ACC112 (cell line): ENCODE results near the gene RGS3.

ENCODE experiments used
- H2AFZ ChIP-seq: fragments of 200-600 bp; sonication (generic); one replicate; pipeline ENCODE4 v1.6.0; 2017; ENCODE audit warnings: antibody characterized with exemption, low read length; ENCODE audit not compliant: unreplicated experiment
- H3K27ac ChIP-seq: fragments of 200-600 bp; sonication (generic); 2 replicates; pipeline ENCODE4 v1.5.1; 2014; ENCODE audit warnings: low read depth, mild to moderate bottlenecking, antibody characterized with exemption, low read length, moderate library complexity
- H3K27me3 ChIP-seq: fragments of 200-600 bp; sonication (generic); 2 replicates; pipeline ENCODE4 v1.6.1; 2014; ENCODE audit warnings: mild to moderate bottlenecking, antibody characterized with exemption, low read length, moderate library complexity, mixed read lengths; ENCODE audit not compliant: insufficient read depth
- H3K36me3 ChIP-seq: fragments of 200-600 bp; sonication (generic); 2 replicates; pipeline ENCODE4 v1.6.1; 2016; ENCODE audit warnings: mild to moderate bottlenecking, antibody characterized with exemption, low read length, moderate library complexity, mixed read lengths; ENCODE audit not compliant: insufficient read depth
- H3K4me1 ChIP-seq: fragments of 200-600 bp; sonication (generic); one replicate; pipeline ENCODE4 v1.6.1; 2016; ENCODE audit warnings: low read length, mixed read lengths; ENCODE audit not compliant: insufficient read depth, unreplicated experiment, control insufficient read depth
- H3K4me3 ChIP-seq: fragments of 200-600 bp; sonication (generic); 2 replicates; pipeline ENCODE4 v1.5.1; 2014; ENCODE audit warnings: mild to moderate bottlenecking, low read depth, low read length
- H3K79me2 ChIP-seq: fragments of 200-600 bp; sonication (generic); one replicate; pipeline ENCODE4 v1.6.0; 2016; ENCODE audit warnings: low read length; ENCODE audit not compliant: control insufficient read depth, unreplicated experiment, insufficient read depth

RGS3 gene

DNA sequence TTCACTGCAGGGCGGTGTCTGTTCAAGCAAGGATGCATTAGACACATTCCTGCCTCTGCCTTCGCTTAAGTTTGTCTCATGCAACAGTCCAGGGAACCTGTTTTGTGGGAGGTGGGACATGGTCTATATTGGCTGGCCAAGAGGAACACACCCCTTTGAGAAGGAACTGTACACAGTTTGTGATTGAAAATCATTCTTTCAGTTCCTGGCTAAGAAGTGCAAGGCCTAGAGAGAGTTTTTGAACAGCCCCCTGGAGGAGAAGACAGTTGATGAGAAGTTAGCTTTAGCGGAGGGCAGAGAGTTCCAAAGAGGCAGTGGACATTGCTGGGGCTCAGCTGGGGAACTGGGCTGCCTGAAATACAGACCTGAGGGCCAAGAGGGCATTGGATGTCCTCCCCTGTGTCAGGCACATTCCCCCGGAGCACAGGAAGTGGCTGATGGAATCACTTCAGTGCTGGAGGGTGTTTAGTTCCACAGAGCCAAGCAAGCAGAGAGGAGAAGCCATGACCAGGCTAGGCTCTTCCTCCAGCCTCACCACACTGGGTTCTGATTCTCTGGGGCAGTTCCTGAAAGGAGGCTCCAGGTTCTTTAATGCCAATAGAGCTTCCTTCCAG is 66.6 kb downstream of the RGS3 start:
- H3K27me3 ChIP-seq: peaks cover 34% of the 10 kb centered on the region
- H2AFZ ChIP-seq: no peak overlapping the region
- H3K36me3 ChIP-seq: no peaks in the 10 kb centered on the region
- no peaks in the 10 kb centered on the region for H3K79me2 ChIP-seq
- H3K27ac ChIP-seq: no peak overlapping the region
- H3K4me1 ChIP-seq: no peaks in the 10 kb centered on the region
- H3K4me3 ChIP-seq: no peak overlapping the region

DNA sequence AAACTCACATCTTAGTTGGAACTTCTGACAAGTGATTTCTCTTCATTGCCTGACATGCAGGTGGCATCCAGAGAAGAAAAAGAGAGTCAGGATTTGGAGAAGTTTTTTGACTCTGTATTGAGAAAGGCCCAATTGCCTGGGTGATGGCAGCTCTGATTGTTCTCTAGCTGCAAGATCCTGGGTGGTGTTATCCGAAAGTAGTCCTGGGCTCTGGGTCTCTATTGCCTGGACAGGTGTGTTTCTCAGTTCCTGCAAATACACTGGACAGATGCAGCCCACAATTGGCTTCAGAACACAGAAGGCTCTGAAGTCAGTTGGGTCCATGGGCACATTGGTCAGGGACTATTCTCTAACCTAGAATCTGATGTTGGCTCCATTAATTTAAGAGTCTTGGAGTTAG is 67.4 kb downstream of the RGS3 start:
- Histone ChIP-seq H2AFZ (no peak overlapping the region), H3K4me3 (no peak overlapping the region), H3K79me2 (no peaks in the 10 kb centered on the region), H3K27ac (no peak overlapping the region), H3K36me3 (no peaks in the 10 kb centered on the region), H3K4me1 (no peaks in the 10 kb centered on the region), H3K27me3 (peaks cover 34% of the 10 kb centered on the region)

DNA sequence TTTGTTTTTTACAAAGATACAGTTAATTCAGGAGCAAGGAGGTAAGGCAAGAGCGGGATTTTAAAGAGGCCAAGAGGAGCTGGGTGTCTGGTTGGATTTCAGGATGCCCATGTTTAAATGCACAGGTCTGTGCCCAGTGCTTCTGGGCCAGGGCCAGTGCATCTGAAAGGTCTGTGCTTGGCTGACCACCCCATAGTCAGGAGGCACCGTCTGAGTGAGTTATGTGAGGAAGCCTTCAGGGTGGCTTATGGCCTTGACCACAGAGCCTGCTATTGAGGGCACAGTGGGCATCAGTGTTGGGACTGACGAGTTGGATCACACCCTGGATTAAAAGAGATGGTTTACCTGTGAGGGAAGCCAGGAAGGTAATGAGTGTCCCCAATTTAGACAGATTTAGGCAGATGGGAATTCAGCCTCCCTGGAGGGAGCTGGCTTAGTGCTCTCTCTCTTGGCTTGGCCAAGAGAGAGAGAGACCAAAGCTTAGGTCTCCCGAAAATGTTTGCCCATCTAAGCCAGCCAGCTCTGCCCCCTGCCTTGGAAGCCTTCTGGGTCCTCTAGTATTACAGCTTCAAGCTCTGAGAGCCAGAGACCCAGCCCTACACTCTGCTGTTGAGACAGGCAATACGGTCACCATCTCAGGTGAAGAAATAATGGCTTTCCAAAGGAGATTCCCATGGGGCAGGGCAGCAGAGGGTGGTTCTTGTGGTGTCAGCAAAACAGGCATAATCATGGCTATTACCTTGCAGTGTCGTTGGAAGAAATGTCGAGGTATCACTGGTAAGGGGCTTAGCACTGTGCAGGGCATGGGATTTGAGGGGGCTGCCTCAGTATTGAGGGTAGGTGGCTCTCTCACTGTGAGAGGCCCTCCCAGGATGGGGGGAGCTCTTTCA is 68.6 kb downstream of the RGS3 start:
- Histone ChIP-seq H3K27me3 (peaks cover 34% of the 10 kb centered on the region), H3K36me3 (no peaks in the 10 kb centered on the region), H3K4me1 (no peaks in the 10 kb centered on the region), H3K4me3 (no peak overlapping the region), H3K27ac (no peak overlapping the region), H3K79me2 (no peaks in the 10 kb centered on the region), H2AFZ (no peak overlapping the region)

DNA sequence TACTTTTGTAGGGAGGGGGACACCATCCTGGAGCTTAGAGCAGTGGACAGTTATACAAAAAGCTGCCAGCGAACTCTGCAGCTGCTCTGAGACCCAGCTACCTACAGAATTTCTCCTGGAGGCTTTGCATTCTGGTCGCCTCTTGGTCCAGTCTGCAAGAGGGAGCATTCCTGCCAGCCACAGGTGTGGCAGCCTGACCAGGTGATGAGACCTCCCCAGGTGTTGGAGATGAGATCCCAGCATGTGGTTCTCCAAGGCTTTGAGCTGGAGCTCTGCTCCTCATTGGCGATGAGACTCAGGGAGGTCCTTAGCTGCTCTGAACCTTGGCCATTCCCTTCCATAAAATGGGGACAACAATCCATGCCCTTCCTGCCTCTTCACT is 69.3 kb downstream of the RGS3 start:
- Histone ChIP-seq H3K27ac (no peak overlapping the region), H2AFZ (no peak overlapping the region), H3K27me3 (peaks cover 28% of the 10 kb centered on the region), H3K4me3 (no peak overlapping the region), H3K4me1 (no peaks in the 10 kb centered on the region), H3K79me2 (no peaks in the 10 kb centered on the region), H3K36me3 (no peaks in the 10 kb centered on the region)

DNA sequence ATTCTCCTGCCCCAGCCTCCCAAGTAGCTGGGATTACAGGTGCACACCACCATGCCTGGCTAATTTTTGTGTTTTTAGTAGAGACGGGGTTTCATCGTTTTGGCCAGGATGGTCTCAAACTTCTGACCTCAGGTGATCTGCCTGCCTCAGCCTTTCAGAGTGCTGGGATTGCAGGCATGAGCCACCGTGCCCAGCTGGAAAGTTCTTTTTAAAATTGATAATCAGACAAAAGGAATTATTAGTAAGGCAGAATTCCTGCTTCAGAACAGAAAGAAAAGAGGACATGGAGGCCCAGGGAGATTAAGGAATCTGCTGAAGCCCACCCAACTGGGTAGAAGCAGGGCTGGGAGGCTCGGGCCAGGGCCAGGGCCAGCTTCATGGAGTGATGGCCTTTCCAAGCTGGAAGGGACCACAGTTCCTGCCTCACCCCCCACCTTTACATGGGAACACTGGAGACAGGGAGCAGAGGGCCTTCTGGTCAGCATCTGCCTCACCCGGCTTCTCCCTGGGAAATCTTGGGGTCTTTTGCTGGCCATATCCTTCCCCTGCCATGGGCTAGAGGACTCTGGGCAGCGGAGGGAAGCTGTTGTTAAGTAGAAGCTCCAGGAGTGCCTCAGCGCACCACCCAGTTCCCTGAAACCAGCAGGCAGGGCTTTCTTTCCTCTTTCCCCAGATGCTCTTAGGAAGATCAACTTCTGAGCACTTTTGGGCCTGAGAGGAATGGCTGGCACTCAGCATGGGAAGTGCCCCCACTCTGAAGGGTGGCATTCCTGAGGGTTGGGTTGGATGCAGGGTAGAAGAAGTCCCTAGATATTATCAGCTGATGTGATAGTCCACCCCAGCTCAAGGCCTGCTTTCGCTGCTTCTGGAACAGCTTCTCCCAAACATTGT is 70.1 kb downstream of the RGS3 start:
- Histone ChIP-seq H3K79me2 (no peaks in the 10 kb centered on the region), H3K4me3 (no peak overlapping the region), H3K27me3 (peaks cover 26% of the 10 kb centered on the region), H2AFZ (no peak overlapping the region), H3K27ac (no peak overlapping the region), H3K4me1 (no peaks in the 10 kb centered on the region), H3K36me3 (no peaks in the 10 kb centered on the region)

DNA sequence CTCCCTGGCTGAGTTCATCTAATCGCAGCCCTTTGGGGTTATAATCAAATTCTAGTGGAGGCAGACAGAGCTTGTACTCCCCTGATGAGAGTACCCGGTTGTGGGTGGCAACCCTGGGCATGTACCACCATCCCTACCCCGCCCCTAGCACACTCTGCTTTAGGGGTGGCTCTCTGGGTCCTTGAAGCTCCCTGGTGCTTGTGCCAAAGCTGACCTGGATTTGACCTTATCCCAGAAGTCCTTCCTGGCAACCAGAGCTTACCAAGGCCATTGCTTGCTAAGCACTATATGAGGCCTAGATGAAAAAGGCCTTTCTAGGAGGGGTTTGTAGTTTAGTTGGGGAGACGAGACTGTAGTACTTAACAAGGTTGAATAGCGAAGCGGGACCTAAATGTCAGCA is 72.2 kb downstream of the RGS3 start:
- H3K27me3 ChIP-seq: peaks cover 13% of the 10 kb centered on the region
- no peaks in the 10 kb centered on the region for H3K36me3 ChIP-seq
- H2AFZ ChIP-seq: no peak overlapping the region
- H3K4me3 ChIP-seq: no peak overlapping the region
- H3K27ac ChIP-seq: no peak overlapping the region
- H3K4me1 ChIP-seq: no peaks in the 10 kb centered on the region
- no peaks in the 10 kb centered on the region for H3K79me2 ChIP-seq

DNA sequence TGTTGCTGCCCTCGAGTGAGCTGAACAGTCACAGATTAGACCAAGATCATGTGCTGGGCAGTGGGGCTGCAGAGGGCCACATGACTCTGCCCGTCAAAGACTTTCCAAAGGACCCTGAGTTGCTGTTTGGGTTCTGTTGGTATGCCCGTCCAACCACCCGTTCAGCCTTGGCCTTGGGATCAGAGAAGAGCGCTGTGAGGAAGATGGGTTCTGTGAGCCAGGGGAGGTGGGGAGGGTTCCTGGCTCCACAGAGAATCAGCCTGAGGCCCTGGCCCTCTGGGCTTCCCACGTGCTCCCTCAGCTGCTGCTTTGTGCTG is 72.6 kb downstream of the RGS3 start:
- H3K4me1 ChIP-seq: no peaks in the 10 kb centered on the region
- no peaks in the 10 kb centered on the region for H3K79me2 ChIP-seq
- peaks cover 12% of the 10 kb centered on the region for H3K27me3 ChIP-seq
- no peaks in the 10 kb centered on the region for H3K36me3 ChIP-seq
- no peak overlapping the region for H2AFZ ChIP-seq
- no peak overlapping the region for H3K4me3 ChIP-seq
- no peak overlapping the region for H3K27ac ChIP-seq

DNA sequence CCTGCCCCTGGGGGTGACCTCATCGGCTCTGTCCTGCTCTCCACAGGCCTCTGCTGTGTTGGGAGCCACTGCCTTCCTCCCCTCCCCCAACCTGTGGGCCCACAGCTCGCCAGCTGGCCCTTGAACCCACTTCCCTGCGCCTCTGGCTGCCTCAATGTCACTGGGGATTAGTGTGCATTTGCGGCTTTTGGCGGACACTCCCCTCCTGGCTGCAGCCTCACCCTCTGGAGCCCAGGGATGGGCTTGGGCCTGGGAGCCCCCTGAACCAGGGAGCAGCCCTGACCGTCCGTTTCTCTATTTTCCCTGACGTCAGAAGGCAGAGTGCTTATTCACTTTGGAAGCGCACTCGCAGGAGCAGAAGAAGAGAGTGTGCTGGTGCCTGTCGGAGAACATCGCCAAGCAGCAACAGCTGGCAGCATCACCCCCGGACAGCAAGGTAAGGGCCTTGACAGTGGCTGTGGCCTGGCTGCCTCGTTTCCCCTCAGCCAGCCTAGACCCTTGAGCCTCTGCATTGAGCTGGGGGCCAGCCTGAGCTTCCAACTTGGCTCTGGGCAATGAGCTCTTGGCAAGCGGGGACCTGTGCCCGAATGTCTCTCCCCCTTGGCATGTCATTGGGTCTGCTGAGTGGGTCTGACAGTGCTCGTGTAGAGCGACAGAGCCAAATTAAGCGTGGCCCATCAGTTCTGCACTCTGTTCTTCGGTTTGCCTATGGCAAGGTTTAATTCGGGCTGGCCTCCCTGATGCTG is 73.1 kb downstream of the RGS3 start:
- Histone ChIP-seq H2AFZ (no peak overlapping the region), H3K79me2 (no peaks in the 10 kb centered on the region), H3K4me1 (no peaks in the 10 kb centered on the region), H3K27ac (no peak overlapping the region), H3K4me3 (no peak overlapping the region), H3K27me3 (peaks cover 7% of the 10 kb centered on the region), H3K36me3 (no peaks in the 10 kb centered on the region)

DNA sequence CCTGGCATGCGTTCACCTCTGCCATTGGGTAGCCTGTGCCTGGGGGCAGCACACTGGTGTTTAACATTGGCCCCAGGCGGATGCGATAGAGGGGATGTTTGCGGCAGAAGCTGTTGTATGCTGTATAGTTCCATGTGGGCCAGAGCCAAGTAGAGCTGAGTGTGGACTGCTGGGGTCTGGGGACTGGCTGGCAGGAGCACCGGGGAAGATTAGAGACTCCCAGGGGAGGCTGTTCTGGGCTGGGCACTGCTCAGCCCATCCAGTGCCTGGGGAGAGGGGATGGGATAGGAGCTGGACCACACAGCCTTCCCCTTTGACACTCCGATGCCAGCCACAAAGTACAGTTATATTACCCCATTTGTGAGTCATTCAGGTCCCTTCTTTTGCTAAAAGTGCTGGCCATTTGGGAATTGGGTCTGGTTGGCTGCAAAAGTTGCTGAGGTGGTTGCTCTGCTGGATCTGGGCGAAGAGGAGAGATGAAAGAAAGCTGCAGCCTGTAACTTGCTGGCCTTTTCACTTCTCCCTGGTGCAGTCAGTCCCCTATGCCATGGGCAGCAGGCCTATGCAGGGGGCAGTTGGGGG is 73.8 kb downstream of the RGS3 start:
- no peak overlapping the region for H3K27ac ChIP-seq
- peaks cover under 1% of the 10 kb centered on the region; the same call in 1 of the 2 replicates for H3K27me3 ChIP-seq
- no peaks in the 10 kb centered on the region for H3K36me3 ChIP-seq
- H3K4me3 ChIP-seq: no peak overlapping the region
- H3K79me2 ChIP-seq: no peaks in the 10 kb centered on the region
- H2AFZ ChIP-seq: no peak overlapping the region
- no peaks in the 10 kb centered on the region for H3K4me1 ChIP-seq

DNA sequence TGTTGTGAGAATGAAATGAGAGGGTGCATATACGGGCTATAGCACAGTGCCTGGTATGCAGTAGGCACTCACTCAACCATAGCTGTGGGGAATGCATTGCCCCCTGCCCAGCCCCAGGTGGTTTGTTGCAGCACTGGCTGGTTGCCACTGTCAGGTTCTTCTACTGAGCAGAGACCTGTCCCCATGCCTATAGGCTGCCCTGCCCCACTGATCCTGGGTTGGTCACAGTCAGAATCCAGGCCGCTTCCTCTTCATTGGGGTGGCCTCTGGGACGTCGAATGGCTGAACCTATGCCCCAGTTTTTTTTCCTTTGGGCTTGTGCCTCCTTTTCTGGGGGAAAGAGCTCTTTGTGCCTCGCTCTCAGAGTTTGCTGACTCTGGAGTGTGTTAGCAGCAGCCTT is 74.6 kb downstream of the RGS3 start:
- no peaks in the 10 kb centered on the region for H3K27me3 ChIP-seq
- H3K4me1 ChIP-seq: no peaks in the 10 kb centered on the region
- H2AFZ ChIP-seq: no peak overlapping the region
- H3K27ac ChIP-seq: no peak overlapping the region
- H3K79me2 ChIP-seq: no peaks in the 10 kb centered on the region
- no peaks in the 10 kb centered on the region for H3K36me3 ChIP-seq
- no peak overlapping the region for H3K4me3 ChIP-seq
